Activated CD8-positive, alpha-beta memory T cell treated with anti-CD3 and anti-CD28 coated beads, Interleukin-2, amount 50 U/mL, for 48 hours (primary cell): ENCODE results near the gene SAMD8.
A peak's percentile ranks its signal among the peaks of the same experiment; 100 is the strongest.

Experiments used
- DNase-seq: peaks from one replicate; pipeline ENCODE4 v3.0.0-alpha.2; 2020

SAMD8 gene

DNA sequence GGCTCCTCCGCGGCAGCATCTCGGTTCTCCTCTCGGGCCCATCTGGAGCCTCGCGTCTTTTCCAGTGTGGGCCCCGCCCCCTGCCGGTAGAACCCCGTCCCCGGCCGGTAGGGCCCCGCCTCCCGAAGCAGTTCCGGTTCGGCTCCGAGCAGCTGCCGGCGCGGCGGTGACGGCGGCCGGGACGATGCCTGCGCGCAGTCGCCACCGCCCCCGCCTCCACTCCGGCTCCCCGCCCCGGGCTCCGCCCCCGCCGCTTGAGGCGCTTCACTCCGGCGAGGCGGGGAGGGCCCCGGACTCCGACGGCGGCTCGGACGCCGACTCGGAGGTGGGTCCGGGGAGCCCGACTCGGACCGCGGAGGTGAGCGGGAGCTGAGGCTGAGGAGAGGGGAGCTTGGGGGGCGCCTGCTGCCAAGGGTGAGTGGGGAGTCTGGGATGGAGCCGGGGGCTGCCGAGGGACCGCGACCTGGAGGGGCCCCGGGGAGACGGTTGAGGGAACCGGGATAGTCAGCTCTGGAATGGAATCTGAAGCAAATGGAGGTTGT is at the start of gene SAMD8:
Gene SAMD8, plus strand, starts transcription at position 292 of the 542 bp plus-strand sequence. CDS start 38,873 bp downstream, outside the sequence.
- peak; percentile 98 for DNase-seq

DNA sequence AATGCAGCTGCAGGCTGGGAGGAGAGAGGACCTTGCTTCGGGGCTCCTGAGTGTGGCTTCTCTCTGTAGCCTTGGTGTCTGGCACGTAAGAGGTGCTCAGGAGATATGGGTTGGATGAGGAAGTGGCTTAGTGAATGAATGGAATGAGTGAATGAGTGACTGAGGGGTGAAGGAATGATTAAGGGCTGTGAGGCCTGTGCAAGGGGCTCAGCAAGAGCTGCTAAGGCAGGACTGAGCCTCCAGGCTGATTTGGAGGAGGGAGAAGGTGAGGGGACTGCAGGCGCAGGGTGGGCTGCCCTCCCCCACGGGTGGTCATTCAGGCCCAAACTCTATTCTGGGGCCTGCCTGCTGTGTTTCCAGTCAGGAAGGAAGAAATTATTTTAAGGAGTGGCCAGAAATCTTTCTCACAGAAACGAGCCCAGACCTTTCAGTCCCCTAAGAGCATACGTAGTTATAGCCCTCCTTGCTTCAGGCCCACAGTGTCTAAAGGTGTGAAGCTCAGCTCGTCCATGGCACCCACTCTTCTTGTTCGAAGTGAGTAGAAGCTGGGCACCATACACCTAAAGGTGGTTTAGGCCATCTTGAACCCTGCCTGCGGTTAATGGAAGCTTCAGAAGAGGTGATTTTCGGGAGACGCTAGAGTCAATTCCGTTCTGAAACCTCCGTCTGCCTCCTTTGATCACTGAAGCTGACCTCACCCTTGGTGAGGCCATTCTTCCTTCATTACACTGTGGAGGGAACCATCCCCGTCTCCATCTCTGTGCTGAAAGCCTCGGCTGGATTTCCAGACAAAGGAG is 49.5 kb upstream of the SAMD8 start:
- DNase-seq, result no peak

DNA sequence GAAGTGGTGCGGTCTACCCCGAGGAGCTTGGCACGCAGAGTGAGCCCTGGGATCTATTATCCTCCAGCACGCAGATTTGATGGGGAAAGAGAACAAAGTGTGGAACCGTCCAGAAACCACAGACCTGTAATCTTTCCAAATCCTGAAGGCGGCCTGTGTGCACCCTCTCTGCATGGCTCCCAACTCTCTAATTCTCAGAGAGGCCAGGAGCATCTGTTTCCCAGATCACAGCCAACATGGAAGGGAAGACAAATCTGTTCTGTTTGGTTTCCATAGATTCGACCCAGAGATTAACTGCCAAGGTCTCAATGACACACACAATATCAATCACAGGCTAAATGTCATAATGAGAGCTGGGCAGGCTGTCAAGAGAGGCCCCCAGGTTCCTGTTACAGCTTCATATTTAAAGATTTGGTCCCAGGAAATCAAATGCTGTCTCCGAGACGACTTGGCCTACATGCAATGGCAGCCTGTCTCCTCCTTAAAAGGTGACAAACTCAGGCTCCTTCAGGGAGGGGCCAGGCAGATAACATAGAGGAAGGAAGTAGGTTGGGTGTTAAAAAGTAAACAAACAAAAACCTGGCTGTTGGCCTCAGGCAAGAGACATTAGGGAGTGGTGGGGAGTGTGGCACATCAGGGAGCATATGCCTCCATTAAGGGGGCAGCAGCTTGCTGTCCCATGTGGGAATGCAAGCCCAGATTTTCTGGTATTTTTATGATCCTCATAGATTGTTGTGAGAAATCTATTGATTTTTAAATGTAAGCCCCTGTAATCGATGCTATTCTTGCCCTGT is 48.8 kb upstream of the SAMD8 start:
- DNase-seq, result no peak

DNA sequence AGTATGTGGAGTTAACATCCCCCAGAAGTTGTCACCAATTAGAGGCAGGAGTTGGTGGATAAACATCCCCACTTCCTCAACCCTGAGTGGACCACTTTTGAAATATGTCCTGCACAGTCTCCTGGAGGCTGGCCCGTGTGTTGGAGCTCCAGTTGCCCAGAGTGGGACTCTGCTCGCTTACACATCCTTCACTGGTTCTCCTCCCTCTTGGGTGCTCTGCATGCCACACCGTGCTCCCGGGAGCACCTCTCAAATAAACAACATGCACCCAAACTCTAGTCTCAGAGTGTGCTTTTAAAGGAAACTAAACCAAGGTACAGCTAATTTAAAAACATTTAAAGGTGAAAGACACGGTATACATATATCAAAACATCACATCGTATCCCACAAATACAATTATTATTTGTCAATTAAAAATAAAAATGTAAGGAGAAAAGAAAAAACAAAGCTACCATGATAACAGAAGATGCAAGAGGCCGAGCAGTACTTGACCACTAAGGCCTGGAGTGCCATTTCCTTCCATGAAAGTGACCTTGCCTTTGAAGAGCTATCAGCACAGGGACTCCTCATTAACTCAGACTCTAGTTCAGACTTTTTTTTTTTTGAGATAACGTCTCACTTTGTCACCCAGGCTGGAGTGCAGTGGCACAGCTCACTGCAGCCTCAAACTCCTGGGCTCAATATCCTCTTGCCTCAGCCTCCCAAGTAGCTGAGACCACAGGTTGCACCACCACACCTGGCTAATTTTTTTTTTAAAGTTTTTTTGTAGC is 47.8 kb upstream of the SAMD8 start:
- no peak for DNase-seq

DNA sequence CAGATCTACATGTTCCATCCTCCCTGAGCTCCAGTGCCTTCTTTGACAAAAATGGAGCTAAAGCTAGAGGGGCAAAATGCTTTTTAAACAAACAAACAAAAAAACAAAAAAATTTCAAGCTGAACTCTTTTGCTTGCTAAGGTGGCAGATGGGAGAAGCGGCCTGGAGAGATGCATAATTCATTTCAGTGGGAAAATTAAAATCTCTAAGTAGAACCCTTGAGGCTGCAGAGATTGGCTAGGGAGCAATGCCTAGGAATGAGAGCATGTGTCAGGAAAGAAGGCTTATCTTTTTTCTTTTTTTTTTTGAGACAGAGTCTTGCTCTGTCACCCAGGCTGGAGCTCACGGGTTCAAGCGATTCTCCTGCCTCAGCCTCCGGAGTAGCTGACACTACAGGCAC is 46.4 kb upstream of the SAMD8 start:
- DNase-seq, result no peak

DNA sequence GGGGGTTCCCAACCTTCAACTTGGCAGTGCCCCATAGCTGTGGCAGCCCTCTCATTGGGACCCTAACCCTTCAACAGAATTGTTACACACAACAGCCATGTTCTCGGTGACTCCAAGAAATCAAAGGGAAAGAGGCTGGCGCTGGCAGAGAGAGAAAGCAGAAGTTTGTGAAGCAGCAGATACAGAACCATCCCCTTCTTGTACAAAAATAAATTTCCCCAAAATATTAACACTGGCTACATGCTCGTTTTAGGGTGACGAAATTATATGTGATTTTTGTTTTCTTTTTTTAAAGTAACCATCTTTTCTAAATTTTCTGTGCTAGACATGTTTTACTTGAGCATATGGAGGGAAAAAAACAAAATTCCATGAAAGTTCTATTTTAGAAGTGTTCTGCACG is 45.2 kb upstream of the SAMD8 start:
- DNase-seq, result no peak

DNA sequence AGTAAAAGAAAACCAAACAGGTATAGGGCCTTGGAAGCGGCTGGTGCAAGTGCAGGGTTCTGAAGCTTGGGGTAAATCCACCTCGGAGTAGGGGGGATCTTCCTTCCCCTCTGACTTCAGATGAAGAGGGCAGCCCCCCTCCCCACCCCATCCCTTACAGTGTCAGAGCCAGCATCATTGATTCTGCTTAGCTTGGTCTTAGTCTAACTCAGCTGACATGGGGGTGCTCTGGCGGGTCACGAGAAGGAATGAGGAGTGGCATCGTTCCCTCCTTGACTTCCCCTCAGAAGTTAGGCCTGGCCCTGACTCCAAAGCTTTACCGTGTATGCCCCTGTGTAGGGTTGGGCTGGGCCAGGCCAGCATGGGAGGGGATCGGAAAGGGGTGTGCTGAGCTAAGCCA is 44.2 kb upstream of the SAMD8 start:
- DNase-seq, result no peak

DNA sequence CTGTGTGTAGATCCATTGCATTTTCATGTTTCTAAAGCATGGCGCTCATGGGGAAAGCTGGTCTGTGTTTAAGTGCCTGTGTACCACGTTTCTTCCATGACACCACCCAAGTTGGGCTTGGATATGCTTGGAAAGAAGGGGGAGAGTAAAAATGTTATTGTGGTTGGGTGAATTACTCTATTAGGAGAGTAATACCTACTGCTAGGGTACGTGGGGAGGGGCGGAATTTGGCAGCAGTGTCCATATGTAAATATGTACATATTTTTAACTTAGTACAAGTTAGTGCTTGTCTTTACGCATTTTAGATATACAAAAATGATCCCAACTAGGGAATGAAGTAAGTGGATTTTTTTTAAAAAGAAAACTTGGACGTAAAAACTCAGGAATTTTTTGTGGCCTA is 42.9 kb upstream of the SAMD8 start:
- no peak for DNase-seq

DNA sequence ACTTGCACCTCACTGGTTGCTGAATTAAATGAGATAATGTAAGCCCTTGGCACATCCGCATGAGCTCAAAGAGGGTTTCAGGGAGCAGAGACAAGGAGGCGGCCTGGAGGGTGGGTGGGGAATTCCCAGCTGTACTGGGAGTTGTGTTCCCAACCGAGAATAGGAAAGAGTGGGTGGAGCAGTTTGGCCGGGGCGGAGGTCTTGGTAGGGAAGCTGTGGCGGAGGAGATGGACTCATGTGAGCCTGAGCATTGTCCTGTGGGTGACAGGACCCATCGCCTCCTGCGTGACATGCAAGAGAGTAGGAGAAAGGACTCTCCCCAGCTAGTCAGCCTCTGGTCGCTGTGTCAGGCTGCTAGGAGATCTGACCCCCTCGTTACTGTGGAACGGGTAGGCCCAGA is 41.0 kb upstream of the SAMD8 start:
- DNase-seq, result no peak

DNA sequence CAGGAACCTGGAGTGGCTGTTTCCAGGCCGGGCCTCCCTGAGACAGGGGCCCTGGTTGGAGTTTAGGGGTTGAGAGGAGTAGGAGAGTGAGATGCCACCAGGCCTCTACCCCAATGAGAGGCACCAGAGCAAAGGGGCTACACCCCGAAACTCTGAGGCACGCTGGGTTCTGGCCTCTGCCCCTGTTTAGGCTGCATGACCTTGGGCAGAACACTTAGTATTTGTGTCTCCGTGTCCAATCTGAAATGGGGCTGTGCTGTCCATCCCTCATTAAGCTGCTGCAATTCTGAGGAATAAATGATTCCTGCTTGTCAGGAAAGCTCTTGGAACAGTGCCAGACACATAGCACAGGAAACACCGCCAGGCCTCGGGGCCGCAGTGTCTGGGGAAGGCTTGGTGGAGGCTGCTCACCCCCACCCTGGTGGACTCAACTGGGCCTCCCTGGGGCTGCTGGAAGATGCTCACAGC is 40.5 kb upstream of the SAMD8 start:
- DNase-seq, result no peak

DNA sequence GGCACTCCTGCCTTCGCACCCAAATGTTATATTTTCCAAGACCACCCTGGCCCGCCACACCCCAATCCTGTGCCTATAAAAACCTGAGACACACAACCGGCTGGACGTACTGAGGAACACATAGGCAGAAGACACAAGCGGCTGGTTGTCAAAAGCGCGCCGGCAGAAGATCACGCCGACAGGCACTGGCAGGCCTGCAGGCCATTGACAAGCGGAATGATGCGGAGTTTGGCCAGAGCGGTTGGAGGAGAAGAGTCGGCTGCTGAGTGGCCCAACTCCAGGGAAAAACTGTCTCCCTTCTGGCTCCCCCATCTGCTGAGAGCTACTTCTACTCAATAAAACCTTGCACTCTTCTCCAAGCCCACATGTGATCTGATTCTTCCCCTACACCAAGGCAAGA is 39.7 kb upstream of the SAMD8 start:
- DNase-seq, result no peak

DNA sequence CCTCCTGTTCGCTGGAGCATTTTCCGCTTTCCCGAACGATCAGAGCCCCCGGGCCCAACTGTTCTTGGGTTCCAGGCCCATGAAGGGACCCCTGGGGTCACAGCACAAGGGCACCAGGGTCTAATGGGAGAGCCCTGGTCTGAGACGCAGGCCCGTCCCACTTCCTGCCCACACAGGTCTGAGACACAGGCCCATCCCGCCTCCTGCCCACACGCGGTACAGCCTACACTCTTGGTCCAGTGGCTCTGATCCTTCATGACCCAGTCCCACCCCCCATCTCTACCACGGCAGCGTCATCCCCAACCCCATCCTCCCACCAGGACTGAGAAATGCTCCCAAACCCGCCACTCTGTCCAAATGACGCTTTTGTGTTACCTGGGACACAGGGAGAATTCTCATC is 38.7 kb upstream of the SAMD8 start:
- DNase-seq, result no peak

DNA sequence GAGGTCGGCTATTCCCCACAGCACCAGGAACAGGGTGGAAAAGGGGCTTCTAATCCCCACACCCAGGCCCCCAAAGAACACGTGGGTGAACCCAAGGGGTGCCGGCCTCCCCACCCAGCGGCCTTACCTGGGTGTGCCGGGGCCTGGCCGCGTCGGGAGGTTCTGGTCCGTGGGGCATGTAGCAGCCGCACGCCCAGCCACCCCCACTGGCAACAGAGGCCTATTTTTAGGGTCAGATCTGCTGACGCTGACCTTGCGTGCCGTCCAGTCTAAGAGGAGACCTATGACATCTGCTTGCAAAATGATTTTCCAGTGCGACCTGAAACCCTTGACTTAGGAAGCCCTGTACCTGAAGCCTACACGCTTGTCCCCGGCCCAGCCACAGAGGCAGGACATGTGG is 38.0 kb upstream of the SAMD8 start:
- no peak for DNase-seq

DNA sequence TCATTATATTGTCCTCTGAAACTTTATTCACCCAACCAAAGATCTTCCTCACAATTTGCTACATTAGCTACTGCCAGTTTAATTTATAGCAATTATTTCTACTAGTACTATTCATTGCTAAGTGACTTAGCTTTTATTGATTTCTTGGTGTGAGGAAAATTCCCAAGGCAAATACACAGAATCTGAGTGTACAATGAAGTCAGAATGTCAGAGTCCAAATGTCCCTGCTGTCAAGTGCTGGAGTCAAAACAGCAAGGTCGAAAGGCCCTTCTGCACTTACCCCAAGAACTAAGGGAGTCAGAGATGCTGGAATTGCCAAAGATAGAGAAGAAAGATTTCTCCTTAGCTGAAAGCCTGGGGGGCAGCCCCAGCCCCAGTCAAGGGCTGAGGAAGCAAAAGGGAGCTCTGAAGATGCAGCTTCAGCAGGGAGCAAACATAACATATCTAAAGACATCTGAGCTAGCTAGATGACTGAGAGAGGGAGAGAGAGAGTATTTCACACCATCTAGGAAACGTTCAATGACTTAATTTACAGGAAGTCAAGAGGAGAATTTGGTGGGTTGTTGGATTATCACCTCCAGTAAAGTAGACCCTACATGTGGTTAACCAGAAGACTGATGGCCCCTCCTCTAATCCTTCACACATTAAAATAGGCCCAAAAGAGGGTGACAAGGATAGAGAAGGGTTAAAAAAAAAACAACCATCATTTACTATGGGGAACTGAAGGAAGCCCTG is 36.6 kb upstream of the SAMD8 start:
- no peak for DNase-seq

DNA sequence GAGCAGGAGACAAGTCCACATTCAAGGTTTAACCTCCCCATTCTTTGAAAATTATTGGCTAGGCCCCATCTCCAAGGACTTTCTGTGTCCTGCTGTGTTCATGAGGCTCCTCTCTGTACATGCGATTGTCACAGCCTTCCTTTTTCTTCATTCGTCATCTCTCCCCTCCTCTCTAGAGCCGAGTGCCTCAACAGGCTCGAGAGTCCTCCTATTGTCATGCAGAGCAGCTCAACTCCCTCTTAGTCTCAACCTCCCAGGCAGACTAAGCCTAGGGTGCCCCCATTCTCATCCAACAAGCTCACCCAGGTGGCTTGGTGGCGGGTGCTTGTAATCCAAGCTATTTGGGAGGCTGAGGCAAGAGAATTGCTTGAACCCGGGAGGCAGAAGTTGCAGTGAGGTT is 35.1 kb upstream of the SAMD8 start:
- no peak for DNase-seq

DNA sequence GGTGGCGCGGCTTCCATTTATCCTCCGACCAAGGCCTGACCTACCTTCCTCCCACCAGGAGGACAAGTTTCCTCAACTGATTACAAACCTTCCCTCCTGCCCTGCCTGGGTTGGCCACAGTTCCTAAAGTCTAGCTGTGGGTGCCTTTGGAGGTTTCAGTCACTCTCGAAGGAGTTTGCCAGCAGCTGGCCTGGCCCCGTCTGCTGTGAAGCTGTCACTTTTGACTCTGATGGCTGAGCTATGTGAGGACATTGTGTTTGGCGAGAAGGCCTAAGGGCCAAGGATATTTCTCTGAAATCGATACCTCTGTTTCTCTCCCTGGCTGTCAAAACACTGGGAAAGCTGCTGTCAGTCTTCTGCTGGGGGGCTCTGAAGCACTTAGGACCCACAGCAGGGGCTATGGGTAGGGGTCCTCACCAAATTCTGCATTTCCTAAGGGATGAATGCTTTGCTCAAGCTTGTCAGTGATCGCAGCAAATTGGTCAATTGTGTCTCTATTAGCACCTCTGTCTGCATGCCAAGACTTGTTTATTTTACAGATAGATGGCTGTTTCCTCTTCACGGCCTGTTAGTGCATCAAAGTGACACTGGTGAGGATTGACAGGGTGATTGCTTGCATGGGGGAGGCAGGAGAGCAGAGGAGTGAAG is 31.9 kb upstream of the SAMD8 start:
- no peak for DNase-seq

DNA sequence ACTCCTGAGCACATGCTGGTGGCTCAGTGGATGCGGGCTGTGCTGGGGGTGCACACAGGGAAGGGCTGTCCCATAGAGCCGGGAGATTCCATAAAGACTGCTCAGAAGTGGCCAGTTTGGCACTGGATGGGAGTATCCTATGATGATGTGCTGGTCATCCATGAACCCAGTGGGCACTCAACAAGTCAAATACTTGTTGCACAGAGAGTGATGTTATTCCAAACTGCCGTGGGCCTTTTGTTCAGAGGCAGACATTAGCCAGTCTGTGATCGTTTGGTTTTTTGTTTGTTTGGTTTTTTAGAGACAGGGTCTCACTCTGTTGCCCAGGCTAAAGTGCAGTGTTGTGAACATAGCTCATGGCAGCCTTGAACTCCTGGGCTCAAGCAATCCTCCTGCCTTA is 30.9 kb upstream of the SAMD8 start:
- DNase-seq, result no peak

DNA sequence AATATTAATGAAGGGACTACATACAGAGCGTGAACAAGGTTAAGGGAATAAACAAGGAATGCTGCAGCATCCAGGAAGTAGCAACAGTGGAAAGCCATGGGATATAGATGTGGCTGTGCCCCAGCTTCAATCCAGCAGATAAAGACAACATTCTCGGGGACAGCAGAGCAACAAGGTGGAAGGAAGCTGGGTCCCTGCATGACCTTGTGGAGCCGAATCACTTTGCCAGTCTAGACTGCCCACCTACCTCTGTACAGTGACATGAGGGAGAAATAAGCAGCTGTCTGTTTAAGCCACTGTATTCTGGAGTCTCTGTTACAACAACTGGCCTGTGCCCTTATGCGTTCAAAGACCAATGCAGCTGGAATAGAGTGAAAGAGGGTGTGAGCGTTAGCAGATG is 30.1 kb upstream of the SAMD8 start:
- DNase-seq, result no peak

DNA sequence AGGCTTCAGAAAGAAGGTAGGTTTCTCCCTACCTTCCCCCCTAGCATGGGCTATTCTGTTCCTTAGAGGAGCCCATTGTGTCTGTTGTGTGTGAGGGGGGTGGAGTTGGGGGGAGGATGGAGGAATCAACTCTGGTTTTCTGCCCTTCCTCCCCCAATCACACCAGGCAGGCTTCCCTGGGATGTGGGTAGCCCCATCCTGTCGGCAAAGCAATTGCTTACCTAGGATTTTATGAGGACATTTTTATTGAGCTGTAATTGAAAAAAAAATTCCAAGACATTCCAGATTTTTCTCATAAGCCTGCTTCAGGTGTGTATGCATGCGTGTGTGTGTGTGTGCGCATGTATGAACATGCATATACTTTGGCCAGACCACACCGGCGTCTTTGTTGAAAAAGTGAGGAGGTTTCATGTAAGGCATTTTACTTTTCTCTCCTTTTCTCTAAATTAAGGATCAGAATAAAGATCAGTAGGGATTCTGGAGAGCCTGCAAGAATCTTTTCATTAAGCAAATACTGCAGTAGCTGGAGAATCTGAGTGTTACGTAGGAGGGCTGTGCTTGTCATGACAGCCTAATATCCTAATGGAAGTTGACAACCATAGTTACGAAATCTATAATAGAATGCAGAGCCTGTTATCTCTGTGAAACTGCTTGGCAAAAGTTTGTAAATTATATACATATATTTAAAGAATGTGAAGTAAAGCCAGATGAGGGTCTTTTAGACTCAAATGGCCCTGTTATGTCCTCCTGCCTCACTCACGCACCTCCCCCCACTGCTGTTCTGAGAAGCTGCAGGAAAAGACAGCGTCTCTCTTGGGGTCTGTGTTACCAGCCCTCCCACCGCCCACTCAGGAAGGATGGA is 27.3 kb upstream of the SAMD8 start:
- no peak for DNase-seq

DNA sequence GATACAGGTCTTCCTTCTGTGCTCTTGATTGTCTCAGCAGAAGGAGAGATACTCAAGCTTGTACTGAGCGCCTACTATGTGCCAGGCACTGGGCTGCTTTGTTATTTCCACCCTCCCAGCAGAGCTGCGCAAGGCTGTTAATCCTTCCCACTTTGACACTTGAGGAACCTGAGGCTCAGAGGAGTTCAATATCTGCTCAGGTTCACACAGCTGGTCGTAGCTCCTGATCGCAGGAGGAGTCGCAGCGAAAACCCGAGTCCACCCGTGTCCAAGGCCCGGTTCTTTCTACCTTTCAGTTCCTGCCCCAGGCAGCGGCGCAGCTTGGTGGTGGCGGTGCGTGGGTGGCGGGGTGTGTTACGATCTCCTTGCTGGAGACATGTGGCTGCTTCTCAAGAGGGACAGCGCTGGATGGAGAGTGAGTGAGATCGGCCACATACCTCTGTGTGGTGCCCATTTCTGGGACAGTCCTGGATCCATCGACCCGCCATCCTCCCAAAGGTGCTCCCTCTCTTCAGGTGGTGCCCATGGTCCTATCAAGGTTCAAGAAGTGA is 26.5 kb upstream of the SAMD8 start:
- no peak for DNase-seq
